HG03520 (cell line): ENCODE measurements around the gene CDCP2.
"Not testable (repeated sequence)": the region's sequence is repeated elsewhere in the genome, so short reads cannot be mapped to it uniquely, and the experiment has no call there.

ENCODE experiments used
- ATAC-seq: cut with Tn5 transposase; IDR thresholded peaks from one replicate; pipeline ENCODE4 v1.9.1; 2021; ENCODE audit warnings: mild to moderate bottlenecking, moderate library complexity; ENCODE audit not compliant: unreplicated experiment

Gene CDCP2

DNA sequence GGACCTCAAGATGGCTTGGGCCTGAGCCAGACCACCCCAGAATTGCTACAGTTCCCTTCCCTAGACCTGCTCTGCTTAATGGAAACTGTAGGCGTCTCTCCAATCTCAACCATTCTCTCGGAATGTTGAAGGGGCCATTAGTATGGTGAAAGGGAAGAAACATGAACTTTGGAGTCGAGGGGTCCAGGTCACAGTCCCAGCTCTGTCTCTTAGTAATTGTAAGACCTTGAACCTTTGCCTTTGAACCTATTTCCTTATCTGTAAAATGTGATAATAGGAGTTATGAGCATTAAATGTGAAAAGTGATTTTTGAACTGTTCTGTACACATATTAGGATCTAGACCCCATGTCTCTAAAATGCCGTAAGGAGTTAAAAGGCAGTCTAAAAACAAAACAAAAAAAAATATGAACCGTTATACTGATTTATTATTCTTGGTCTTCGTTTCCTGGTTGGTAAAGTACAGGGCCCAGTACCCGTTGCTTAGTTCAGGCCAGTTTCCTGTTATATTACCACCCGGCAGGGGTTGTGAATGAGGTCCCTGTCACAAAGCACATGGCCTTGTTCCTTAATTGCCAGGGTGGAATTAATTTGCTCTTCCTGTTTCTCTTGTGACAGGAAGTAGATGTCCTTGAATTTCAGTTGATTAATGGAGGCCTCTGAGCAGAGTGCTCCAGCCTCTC, 57.1 kb downstream of the CDCP2 start:
- no peak for ATAC-seq

DNA sequence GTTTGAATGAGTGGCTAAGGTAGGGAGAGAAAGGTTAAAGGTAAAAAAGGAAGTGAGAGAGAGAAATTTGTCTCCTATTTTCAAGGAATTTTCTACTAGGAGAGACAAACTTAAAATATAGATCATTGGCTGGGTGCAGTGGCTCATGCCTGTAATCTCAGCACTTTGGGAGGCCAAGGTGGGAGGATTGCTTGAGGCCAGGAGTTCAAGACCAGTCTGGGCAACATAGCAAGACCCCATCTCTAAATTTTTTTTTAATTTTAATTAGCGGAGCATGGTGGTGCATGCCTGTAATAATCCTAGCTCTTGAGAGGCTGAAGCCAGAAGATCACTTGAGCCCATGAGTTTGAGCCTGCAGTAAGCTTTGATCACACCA, 58.1 kb downstream of the CDCP2 start:
- ATAC-seq: not testable (repeated sequence)

DNA sequence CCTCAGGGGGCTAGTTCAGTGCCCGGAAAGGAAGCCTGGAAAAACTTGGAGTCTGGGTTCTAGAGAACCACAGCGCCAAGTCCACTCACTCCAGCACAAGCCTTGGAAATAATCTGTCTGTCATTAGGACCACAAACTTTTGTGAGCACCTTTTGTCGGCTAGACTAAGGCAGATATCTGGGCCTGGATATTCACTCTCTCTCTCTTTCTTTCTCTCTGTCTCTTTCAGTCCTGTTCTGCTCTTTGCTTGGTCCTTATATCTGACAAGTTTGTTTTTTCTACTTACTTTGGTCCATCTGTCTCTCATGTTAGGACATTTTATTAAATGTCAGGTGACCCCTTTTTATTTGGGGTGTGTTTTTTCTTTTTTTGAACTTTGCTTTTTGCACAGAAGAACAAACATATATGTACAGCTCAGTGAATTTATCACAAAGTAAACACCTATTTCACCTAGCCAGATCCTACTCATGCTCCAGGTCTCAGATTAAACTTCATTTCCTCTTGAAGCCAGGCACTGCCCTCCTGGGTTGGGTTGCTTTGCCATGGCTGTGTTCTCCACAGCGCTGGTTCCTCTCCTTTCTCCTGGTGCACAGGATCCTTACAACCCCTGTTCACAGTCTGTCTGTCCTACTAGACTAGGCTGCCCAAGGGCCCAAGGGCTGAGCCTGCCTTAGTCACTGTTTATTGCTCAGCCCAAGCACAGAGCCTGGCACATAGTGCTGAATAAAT, 58.6 kb downstream of the CDCP2 start:
- ATAC-seq: no peak

DNA sequence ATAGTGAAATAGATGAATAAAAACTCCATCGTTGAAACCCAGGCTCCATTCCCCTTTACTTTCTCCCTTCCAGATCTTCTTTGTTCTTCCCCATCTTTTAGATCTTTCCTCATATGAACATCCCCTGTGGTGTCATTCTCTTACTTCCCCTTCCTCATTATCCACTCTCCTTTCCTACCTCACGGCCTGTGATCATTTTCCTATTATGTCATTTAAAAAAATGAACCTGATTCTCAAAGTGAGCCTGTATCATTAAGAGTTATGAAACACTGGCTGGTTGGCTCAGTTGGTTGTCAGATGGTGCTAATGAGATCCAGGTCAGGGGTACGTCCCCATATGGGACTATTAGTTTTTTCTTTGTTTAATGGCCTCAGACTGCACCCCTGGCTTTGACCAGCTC, 61.1 kb downstream of the CDCP2 start:
- no peak for ATAC-seq

DNA sequence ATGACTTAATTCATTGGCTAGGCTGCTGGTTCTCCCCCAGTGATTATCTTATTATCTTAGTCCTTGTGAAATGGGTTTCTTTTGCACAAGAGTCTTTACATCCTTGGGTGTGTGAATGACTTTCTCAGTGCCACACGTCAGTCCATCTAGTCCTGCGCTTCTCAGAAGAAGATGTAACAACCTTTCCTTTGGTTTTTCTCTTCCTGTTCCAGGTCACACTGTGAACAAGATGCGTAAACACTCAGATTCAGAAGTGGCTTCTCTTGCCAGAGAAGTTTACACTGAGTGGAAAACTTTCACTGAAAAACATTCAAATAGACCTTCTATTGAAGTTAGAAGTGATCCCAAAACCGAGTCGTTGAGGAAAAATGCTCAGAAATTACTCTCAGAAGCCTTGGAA, 64.4 kb downstream of the CDCP2 start:
- ATAC-seq: no peak

DNA sequence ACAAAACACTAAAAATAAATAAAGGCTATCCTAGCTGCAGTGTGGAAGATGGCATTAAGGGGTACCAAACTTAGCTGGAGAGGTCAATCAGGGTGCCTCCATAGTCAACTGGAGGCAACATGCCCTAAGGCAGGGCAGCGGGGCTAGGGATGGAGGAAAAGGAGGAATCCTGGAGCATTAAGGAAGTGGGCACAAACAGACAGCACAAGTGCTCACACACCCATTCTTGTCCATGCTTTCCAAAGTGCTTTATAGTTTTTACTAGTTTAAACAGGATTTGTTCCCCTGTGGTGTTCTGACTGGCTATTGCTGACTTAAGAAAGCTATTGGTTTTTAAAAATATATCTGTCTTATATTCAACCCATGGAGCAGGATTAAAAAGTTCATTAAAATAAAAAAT, 66.0 kb downstream of the CDCP2 start:
- no peak for ATAC-seq

DNA sequence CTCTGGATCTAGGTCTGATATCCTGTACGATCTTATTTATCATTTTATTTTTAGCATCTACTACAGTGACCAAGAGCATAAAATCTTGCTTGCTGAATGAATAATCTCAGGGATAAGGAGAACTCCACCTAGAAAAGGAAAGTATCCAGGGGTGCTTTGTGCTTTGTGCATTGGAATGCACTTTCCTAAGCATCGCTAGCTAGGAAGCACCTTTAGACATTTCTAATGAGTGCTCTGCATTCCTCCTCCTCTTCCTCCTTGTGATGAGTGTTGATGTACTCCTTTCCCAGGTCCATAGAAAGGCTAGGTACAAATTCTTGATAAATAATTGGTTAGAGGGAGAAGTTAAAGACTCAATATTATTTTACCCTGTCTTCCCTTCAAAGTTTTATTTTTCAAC, 68.0 kb downstream of the CDCP2 start:
- no peak for ATAC-seq
